Panc1 (cell line): Measurements from ENCODE around the gene KMT2D. TPM values are rescaled to one million over a fixed set of nuclear protein-coding genes. Genes with fewer than 3 reads are reported as not detected.
A peak's percentile ranks its signal among the peaks of the same experiment; 100 is the strongest.

Experiments used
- ATAC-seq: fragments of 200-7000 bp; cut with Tn5 transposase; 2 replicates; pipeline ENCODE4 v1.9.1; 2020; ENCODE audit warnings: mild to moderate bottlenecking, moderate library complexity
- BruUV-seq: library from RNA; stranded (reverse); fragments of 400-500 nt; replicated peaks from 2 replicates; lab custom pipeline; 2021; lab: Mats Ljungman, UMichigan
- CTCF ChIA-PET: fragments of 300-600 bp; sonication (Branson Sonifier 250); formaldehyde crosslinking; loops from one replicate; lab custom pipeline; 2022; ENCODE audit warnings: antibody characterized with exemption; lab: Charles Lee
- POLR2A ChIA-PET: fragments of 300-600 bp; sonication (Branson Sonifier 250); formaldehyde crosslinking; loops from one replicate; lab custom pipeline; 2022; ENCODE audit warnings: antibody characterized with exemption; lab: Charles Lee
- DNase-seq: peaks from one replicate; pipeline ENCODE4 v3.0.0-alpha.2; 2010; ENCODE audit warnings: low read depth, low spot score
- H3K27ac ChIP-seq: 2 replicates; pipeline ENCODE4 v1.5.1; 2011; ENCODE audit warnings: mild to moderate bottlenecking, low read length, inconsistent platforms
- H3K27me3 ChIP-seq: fragments of 200-500 bp; sonication (Bioruptor generic); 2 replicates; pipeline ENCODE4 v1.6.0; 2014; ENCODE audit warnings: low read length, inconsistent platforms; ENCODE audit not compliant: control insufficient read depth, insufficient read depth
- H3K36me3 ChIP-seq: fragments of 200-500 bp; sonication (Bioruptor generic); 2 replicates; pipeline ENCODE4 v1.5.1; 2014; ENCODE audit warnings: inconsistent platforms, mild to moderate bottlenecking, low read length, moderate library complexity; ENCODE audit not compliant: control insufficient read depth, insufficient read depth
- H3K4me1 ChIP-seq: 2 replicates; pipeline ENCODE4 v1.5.1; 2011; ENCODE audit warnings: inconsistent platforms, mild to moderate bottlenecking, low read length, moderate library complexity; ENCODE audit not compliant: control insufficient read depth, insufficient read depth
- H3K4me3 ChIP-seq, 2 experiments: 2 replicates each; pipeline ENCODE4 v1.5.1; 2011 to 2012; ENCODE audit warnings: low read depth in 2 of 2, low read length in 2 of 2, mild to moderate bottlenecking in 2 of 2, inconsistent platforms in 1 of 2, moderate library complexity in 1 of 2
- H3K9me3 ChIP-seq: fragments of 200-500 bp; sonication (Bioruptor generic); 2 replicates; pipeline ENCODE4 v1.5.1; 2014; ENCODE audit warnings: low read depth, mild to moderate bottlenecking, inconsistent platforms, low read length, moderate library complexity; ENCODE audit not compliant: control insufficient read depth, insufficient read depth
- POLR2AphosphoS5 ChIP-seq: IDR thresholded peaks from 2 replicates; pipeline ENCODE4 v1.6.1; 2012; ENCODE audit warnings: mild to moderate bottlenecking, low read depth, low read length, moderate library complexity
- SIN3A ChIP-seq: IDR thresholded peaks from 2 replicates; pipeline ENCODE4 v1.6.1; 2012; ENCODE audit warnings: low read depth, mild to moderate bottlenecking, low read length, moderate library complexity, borderline replicate concordance; ENCODE audit not compliant: insufficient read depth
- TCF7L2 ChIP-seq: IDR thresholded peaks from 2 replicates; pipeline ENCODE4 v1.6.1; 2011; ENCODE audit warnings: mild to moderate bottlenecking, low read depth, low read length, inconsistent platforms
- in situ Hi-C: cut with HindIII; loops from 2 replicates; pipeline ENCODE4 v1.10.0; 2016; ENCODE audit warnings: low sequenced_read_pairs, low pct_unique_long_range_greater_than_20kb
- intact Hi-C: fragments of 100-400 bp; cut with micrococcal nuclease; formaldehyde crosslinking; loops from one replicate; pipeline ENCODE4 v1.10.0; 2022; ENCODE audit not compliant: unreplicated experiment
- total RNA-seq: library from RNA; stranded (reverse); gene quantifications from one replicate; pipeline ENCODE4 v1.2.1, GENCODE V29; 2021; ENCODE audit not compliant: unreplicated experiment
- TF ChIP-seq, protein P1 (sequence below), 2 experiments: IDR thresholded peaks; 2 replicates each; pipeline ENCODE4 v1.6.1; 2011 to 2012; ENCODE audit warnings: low read depth in 2 of 2, control low read depth in 1 of 2, low read length in 1 of 2, mild to moderate bottlenecking in 1 of 2, moderate library complexity in 1 of 2; ENCODE audit not compliant: insufficient read depth in 1 of 2
- TF ChIP-seq, protein P2 (sequence below): fragments of 450-650 bp; IDR thresholded peaks from 2 replicates; pipeline ENCODE4 v1.5.1; 2017; ENCODE audit warnings: mild to moderate bottlenecking

The KMT2D gene
- total RNA-seq, 1 experiment from 2014 or later = 64.7 TPM

DNA sequence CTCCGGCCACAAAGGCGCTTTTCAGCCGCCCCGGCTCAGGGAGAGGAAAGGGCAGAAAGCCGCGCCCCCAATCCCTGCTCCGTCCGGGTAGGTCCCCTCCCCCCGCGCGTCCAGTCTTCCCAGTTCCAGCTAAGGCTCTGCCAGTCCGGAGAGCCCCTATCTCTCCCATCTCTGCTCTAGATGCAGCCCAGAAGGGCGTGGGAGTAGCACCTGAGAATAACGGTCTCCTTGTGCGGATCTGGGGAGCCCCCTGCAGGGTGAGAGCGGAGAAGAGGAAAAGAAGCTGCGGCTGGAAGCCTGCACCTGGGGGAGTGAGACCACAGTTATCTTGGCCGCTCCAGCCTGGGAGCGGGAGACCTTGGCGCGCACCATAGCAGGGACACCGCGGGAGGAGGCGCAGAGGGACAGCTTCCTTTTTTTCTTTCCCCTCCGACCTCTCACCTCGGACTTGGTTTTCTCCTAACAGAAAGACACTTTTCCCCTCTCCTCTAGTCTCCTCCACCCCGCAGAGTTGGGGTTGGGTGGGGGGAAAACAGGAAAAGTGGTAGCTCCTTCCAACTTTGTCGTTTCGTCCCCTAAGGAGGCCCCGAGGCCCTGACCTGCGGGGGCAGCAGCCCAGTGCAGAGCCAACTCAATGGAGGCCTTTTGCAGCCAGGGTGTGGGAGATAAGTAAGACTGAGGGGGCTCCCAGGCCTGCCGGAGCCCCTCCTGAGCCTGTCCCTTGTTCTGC, 31.7 kb upstream of the KMT2D start:
- Histone ChIP-seq H3K27ac (peak overlapping the region; percentile 61), H3K27me3 (no peaks in the 10 kb centered on the region), H3K4me3 (peak overlapping the region; percentile 32 to 52), H3K4me1 (peaks cover 40% of the 10 kb centered on the region), H3K9me3 (no peaks in the 10 kb centered on the region), H3K36me3 (no peaks in the 10 kb centered on the region)
- DNase-seq (no peak), ATAC-seq (peak; percentile 54)
- BruUV-seq = no TSS peak
- ChIA-PET CTCF (interaction anchor here (0.5 to 1.6 kb wide), 7 partner anchors 18 to 77 kb away, joined by 3 to 9 read pairs (median 4); partner anchors contain the start of genes LMBR1L and TUBA1B), POLR2A (interaction anchor here (0.5 to 1.2 kb wide), 4 partner anchors 22 to 341 kb away, joined by 3 to 6 read pairs (median 4); partner anchors contain the start of gene TUBA1B)
- in situ Hi-C loops = no loop called here
- intact Hi-C loops = no loop called here
- TF ChIP-seq, protein P1, sequence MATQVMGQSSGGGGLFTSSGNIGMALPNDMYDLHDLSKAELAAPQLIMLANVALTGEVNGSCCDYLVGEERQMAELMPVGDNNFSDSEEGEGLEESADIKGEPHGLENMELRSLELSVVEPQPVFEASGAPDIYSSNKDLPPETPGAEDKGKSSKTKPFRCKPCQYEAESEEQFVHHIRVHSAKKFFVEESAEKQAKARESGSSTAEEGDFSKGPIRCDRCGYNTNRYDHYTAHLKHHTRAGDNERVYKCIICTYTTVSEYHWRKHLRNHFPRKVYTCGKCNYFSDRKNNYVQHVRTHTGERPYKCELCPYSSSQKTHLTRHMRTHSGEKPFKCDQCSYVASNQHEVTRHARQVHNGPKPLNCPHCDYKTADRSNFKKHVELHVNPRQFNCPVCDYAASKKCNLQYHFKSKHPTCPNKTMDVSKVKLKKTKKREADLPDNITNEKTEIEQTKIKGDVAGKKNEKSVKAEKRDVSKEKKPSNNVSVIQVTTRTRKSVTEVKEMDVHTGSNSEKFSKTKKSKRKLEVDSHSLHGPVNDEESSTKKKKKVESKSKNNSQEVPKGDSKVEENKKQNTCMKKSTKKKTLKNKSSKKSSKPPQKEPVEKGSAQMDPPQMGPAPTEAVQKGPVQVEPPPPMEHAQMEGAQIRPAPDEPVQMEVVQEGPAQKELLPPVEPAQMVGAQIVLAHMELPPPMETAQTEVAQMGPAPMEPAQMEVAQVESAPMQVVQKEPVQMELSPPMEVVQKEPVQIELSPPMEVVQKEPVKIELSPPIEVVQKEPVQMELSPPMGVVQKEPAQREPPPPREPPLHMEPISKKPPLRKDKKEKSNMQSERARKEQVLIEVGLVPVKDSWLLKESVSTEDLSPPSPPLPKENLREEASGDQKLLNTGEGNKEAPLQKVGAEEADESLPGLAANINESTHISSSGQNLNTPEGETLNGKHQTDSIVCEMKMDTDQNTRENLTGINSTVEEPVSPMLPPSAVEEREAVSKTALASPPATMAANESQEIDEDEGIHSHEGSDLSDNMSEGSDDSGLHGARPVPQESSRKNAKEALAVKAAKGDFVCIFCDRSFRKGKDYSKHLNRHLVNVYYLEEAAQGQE (IDR thresholded peaks at IDR 0.05; ENCODE audit: insufficient read depth in 1 of 2, low read depth in 2 of 2, low read length in 1 of 2) = no peak
- TF ChIP-seq, protein P2, sequence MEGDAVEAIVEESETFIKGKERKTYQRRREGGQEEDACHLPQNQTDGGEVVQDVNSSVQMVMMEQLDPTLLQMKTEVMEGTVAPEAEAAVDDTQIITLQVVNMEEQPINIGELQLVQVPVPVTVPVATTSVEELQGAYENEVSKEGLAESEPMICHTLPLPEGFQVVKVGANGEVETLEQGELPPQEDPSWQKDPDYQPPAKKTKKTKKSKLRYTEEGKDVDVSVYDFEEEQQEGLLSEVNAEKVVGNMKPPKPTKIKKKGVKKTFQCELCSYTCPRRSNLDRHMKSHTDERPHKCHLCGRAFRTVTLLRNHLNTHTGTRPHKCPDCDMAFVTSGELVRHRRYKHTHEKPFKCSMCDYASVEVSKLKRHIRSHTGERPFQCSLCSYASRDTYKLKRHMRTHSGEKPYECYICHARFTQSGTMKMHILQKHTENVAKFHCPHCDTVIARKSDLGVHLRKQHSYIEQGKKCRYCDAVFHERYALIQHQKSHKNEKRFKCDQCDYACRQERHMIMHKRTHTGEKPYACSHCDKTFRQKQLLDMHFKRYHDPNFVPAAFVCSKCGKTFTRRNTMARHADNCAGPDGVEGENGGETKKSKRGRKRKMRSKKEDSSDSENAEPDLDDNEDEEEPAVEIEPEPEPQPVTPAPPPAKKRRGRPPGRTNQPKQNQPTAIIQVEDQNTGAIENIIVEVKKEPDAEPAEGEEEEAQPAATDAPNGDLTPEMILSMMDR = peak; percentile 80
- 0 out of 2 replicates have a peak, but pooled peaks have one; percentile 37 for TF ChIP-seq POLR2AphosphoS5

DNA sequence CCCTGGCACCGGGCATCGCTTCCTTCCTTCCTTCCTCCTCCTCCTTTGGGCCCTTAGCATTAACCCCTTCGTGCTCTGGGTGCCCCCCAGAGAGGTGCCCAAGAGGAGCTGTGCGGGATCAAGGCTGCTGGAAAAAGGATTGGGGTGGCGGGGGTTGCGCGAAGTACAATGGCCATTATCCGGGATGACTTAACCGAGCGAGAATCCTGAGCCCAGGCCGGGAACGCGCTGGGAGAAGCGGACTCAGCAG, 31.2 kb upstream of the KMT2D start:
- Histone ChIP-seq H3K4me3 (peak overlapping the region; percentile 32 to 52), H3K4me1 (peaks cover 40% of the 10 kb centered on the region), H3K27ac (peak overlapping the region; percentile 61), H3K9me3 (no peaks in the 10 kb centered on the region), H3K36me3 (no peaks in the 10 kb centered on the region), H3K27me3 (no peaks in the 10 kb centered on the region)
- no peak for ATAC-seq
- TF ChIP-seq, protein P1 (IDR thresholded peaks at IDR 0.05; ENCODE audit: insufficient read depth in 1 of 2, low read depth in 2 of 2, low read length in 1 of 2) = no peak
- TF ChIP-seq TCF7L2 (no peak), POLR2AphosphoS5 (no peak), SIN3A (no peak)
- TF ChIP-seq, protein P2 = no peak
- in situ Hi-C loops = no loop called here
- no TSS peak for BruUV-seq
- no peak for DNase-seq
- intact Hi-C loops = no loop called here
- CTCF ChIA-PET = interaction anchor here (0.6 to 1.2 kb wide), 4 partner anchors 18 to 76 kb away, joined by 3 to 9 read pairs (median 4); partner anchors contain the start of gene TUBA1B
- POLR2A ChIA-PET = interaction anchor here (0.5 to 1.2 kb wide), 2 partner anchors 40 to 95 kb away, joined by 3 read pairs; partner anchors contain the start of gene TUBA1B
